SHP77 (cell line): ENCODE results near the gene CACFD1.

ENCODE experiments used
- DNase-seq, 2 experiments: peaks; one replicate each; lab custom pipeline; 2025; lab: John Stamatoyannopoulos, UW

CACFD1 gene

GRCh38 chr9:133499892-133500270 lies 40.1 kb downstream of the CACFD1 start:
- no peak for DNase-seq

- no peak for DNase-seq
Observed at GRCh38 chr9:133502112-133502511, 42.3 kb downstream of the CACFD1 start.

DNA sequence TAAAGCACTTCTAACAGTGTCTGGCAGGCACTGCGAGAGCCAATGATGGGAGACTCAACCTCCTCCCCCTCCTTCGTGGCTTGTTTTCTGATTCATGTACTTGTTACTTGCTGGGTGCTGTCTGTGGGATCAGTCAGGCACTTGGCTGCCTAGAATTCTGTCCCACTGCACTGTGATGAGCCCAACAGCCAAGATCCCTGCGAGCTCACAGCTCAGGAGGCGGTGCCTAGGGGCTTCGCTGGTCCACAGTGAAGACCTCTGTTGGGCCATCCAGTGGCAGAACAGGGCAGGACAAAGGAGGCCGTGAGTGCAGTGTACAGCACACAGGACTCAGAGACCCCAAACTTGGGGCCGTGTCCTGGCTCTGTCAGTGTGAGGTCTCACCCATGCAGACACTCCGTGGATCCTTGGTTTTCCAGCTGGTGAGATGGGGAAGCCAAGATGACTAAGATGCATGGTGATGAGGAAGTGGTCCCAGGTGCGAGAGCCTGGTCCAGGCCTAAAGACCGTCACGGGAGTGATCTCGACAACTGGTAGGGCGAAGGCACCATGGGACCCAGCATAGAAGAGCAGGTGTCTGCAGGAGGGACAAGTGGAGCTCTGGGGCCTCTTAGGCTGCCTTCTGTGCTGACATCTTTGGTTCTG lies 45.5 kb downstream of the CACFD1 start:
- DNase-seq = no peak

DNA sequence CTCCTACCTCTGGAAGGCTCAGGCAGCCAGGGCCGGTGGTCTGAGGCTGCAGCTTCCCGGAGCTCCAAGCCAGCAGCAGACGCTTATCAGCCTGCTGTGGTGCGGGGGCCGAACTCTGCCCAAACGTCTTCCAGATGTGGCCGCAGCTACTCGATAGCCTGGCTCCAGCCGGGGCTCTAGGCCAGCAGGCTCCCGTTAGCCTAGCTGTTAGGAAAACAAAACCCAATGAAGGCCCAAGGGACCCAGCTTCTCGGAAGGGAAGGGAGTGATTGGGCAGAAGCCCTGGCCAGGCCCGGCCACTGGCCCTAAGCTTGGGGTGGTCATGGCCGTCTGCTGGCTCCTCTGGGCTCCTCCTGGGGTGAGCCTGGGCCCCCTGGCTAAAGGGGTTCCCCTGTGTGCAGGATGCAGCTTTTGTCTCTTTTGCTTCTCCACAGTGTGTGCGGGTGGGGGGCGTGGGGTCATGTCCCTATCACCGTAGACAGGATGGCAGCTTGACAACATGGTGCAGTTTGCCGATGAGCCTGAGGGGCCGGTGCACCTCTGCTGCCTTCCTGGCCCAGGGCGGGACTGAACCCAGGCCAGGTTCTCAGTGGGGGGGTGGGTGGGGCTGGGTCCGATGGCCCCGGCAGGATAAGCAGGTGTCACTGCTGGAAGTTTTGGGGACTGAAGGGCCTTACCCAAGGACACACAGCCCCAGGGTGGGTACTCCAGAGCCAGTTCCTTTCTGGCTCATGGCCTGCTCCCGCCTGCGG lies 46.3 kb downstream of the CACFD1 start:
- no peak for DNase-seq

- DNase-seq = peak; percentile 65 to 75
Observed at GRCh38 chr9:133506653-133507038, 46.9 kb downstream of the CACFD1 start.

- no peak for DNase-seq
Observed at GRCh38 chr9:133507246-133507965, 47.6 kb downstream of the CACFD1 start.

DNA sequence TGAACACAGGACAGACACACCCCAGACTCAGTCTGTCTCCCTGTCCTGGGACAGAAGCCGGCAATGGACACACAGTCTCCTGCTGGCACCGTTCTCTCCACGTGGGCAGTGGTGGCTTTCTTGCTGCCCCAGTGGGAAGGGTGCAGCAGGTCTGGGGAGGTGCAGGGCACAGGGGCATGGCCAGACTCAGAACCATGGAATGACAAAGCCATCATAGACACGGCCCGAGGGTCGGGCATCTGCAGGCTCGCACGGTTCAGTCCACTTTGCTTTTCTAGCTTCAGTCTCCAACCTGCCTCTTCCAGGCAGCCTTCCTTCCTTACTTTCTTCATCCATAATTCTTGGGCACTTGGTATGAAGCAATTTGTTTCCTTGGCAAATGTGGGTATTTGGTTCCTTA lies 48.3 kb downstream of the CACFD1 start:
- no peak for DNase-seq

DNA sequence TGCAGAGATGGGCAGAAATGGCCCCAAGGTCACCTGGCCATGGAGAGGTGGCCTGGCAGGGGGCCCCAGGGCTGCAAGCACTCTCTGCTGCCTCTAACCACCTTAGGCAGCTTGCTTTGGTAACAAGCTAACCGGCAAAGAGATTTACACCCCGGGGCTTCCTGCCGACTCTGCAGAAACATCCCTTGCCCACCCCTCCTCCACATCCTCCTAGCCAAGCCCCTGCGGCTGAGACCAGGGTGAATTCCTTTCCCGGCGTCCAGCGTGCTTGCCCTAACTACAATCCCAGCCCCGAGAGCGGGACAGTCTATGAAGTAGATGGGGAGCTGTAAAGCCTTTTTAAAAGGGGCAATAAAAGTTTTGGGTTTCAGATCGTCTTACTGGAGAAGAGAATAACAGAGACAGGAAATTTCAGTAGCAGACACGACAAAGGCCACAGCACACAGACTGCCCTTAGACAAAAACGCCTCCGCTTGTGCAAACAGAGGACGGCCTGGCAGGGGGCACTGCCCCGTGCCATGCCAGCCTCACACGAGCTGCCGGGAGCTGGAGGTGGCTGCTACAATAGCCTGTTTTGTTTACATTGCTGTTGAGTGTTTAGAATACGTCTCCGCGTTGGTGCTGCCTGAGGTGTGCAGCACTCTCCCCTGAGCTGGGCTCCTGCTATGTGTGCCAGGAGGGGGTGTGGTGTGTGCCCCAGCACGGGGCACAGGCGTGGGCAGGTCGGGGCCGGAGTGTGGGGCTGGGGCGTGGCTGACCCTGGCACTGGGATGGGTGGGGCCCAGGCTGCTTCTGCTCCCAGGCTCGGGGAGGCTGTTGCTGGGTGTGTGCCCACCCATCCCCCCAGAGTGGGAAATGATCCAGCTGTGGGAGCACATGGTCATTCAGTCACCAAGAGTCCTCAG lies 49.7 kb downstream of the CACFD1 start:
- DNase-seq = peak; percentile 80 to 89

DNA sequence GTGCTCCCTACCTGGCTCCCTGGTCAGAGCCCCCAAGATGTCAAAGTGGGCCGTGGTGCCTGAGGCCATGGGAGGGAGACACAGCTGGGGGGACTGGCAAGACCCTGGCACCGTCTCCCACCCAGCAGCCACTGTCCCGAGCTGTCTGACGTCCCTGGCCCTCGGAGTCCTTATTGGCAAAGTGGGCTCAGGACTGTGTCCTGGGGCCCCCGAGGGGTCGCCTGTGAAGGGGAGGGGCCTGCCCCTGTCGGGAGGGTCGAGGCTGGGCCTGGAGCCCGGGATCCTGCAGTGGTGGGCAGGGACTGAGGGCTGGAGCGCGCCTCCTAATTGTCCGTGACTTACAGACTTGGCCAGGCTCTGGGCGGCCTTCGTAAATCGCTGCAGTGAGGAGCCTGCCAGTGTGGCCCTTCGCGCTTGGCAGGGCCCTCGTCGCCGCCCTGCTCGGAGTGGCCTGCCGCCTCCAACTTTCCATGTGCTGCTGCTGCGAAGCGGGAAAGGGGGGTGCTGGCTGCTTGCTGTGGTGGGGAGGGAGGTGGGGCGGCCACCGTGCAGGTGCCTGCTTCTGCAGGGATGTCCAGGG lies 51.2 kb downstream of the CACFD1 start:
- DNase-seq = no peak

DNA sequence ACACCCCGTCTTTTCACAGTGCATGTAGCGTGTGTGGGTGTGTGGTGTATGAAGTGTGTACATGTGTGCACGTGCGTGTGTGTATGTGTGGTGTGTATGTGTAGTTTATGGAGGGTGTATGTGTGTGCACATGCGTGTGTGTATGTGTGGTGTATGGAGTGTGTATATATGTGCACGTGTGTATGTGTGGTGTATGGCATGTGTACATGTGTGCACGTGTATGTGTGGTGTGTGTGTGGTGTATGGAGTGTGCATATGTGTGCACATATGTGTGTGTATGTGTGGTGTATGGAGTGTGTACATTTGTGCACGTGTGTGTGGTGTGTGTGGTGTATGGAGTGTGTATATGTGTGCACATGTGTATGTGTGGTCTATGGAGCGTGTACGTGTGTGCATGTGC lies 51.8 kb downstream of the CACFD1 start:
- DNase-seq = no peak

- DNase-seq = peak in 1 of 2 experiments; percentile 37
Observed at GRCh38 chr9:133512253-133513213, 52.8 kb downstream of the CACFD1 start.

- DNase-seq = peak in 1 of 2 experiments; percentile 41
Observed at GRCh38 chr9:133513214-133514100, 53.7 kb downstream of the CACFD1 start.

GRCh38 chr9:133514460-133515239 lies 54.9 kb downstream of the CACFD1 start:
- peak; percentile 22 to 77 for DNase-seq

DNA sequence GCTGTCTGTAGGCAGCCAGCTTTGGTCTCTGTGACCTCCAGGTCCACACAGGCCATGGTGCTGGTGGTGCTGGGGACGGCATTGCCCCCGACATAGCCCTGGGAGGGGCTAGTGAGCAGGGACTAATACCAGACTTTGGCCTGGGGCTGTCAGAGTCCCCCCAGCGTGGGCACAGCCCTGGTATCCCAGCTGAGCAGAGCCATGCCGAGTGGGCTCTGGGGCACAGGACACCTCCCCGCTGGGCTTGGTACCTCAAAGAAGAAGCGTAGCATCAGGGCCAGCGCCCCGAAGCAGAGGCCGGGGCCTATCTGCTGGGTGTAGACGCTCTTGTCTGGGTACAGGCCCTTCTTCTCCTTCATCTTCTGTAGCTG lies 55.4 kb downstream of the CACFD1 start:
- no peak for DNase-seq

- no peak for DNase-seq
Observed at GRCh38 chr9:133515615-133516255, 56.0 kb downstream of the CACFD1 start.

GRCh38 chr9:133516256-133516960 lies 56.6 kb downstream of the CACFD1 start:
- DNase-seq = no peak

- DNase-seq = no peak
Observed at GRCh38 chr9:133516961-133517350, 57.2 kb downstream of the CACFD1 start.

GRCh38 chr9:133517711-133518110 lies 57.9 kb downstream of the CACFD1 start:
- DNase-seq = no peak
